ENCODE results near the gene TELO2.

The TELO2 gene

GRCh38 chr16:1503110-1503955 lies 10.2 kb downstream of the TELO2 start:
- Histone ChIP-seq H3K9me3 (ENCODE audit: insufficient read depth, low read depth, low read length) (peaks cover 11% of the 10 kb centered on the region), H3K23ac (ENCODE audit: low read length) (no peak overlapping the region), H3K9ac (ENCODE audit: low read length) (no peak overlapping the region), H2AFZ (ENCODE audit: insufficient read depth, low read length, poor library complexity) (no peak overlapping the region), H4K12ac (ENCODE audit: low read depth, low read length) (no peak overlapping the region), H3K27me3 (ENCODE audit: insufficient read depth, low read length) (no peaks in the 10 kb centered on the region), H3K4me1 (ENCODE audit: control insufficient read depth in 1 of 2, insufficient read depth in 2 of 2, low read length in 2 of 2) (no peaks in the 10 kb centered on the region), H2BK5ac (ENCODE audit: low read depth, low read length, poor library complexity) (no peak overlapping the region), H2BK120ac (ENCODE audit: insufficient read depth, low read length, poor library complexity) (no peak overlapping the region), H3K27ac (ENCODE audit: low read depth, low read length) (no peak overlapping the region), H4K91ac (ENCODE audit: low read depth, low read length) (no peak overlapping the region), H4K8ac (ENCODE audit: low read depth, low read length) (no peak overlapping the region), H3K14ac (ENCODE audit: low read length) (no peak overlapping the region), H3K79me2 (ENCODE audit: control insufficient read depth, insufficient read depth, low read length, poor library complexity) (no peaks in the 10 kb centered on the region), H2AK5ac (ENCODE audit: low read length) (no peak overlapping the region), H3K36me3 (ENCODE audit: control insufficient read depth in 1 of 2, insufficient read depth in 2 of 2, low read length in 2 of 2) (peaks cover 81 to 83% of the 10 kb centered on the region in 2 experiments), H3K18ac (ENCODE audit: low read length) (no peak overlapping the region), H3K4me3 (ENCODE audit: low read depth, low read length) (no peak overlapping the region), H3K4me2 (ENCODE audit: low read length) (no peak overlapping the region), H3K79me1 (ENCODE audit: low read length) (no peaks in the 10 kb centered on the region), H3K4ac (ENCODE audit: low read depth, low read length) (no peak overlapping the region), H2BK12ac (ENCODE audit: low read length) (no peak overlapping the region)
- WGBS (ENCODE audit: extremely low coverage, insufficient coverage, insufficient read length), result no CpG with 5 or more reads among the region's 37 CpGs
- no peak for DNase-seq

DNA sequence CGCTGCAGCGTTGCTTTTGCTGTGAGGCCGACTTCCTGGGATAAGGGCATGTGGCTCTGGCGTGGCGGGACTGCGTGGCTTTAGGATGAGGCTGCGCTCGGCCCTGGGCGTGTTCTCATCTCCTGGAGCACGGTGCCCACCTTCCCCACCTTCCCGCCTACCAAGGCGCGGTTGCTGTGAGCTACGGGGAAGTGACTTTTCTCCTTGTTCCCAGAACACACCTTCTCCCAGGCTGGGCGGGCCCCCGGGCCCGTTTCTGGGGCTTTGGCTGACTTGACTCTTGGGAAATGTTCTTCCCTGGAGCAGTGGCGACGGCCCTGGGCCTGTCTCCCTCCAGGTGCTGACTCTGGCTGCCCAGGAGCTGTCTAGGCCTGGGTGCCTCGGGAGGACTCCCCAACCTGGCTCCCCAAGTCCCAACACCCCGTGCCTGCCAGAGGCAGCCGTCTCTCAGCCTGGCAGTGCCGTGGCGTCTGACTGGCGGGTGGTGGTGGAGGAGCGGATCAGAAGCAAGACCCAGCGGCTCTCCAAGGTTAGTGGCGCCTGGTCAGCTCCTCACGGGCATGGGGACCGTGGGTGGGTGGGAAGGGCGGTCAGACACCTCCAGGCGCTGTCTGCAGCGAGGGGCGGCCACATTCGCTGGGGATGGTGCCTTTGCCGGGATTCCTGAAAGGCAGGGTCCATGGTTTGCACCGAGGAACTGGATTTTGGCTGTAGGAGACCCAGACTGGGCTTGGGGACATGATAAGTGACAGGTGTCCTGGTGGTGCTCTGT lies 12.1 kb downstream of the TELO2 start:
- Histone ChIP-seq H3K4me1 (ENCODE audit: control insufficient read depth in 1 of 2, insufficient read depth in 2 of 2, low read length in 2 of 2) (no peaks in the 10 kb centered on the region), H2AK5ac (ENCODE audit: low read length) (no peak overlapping the region), H3K4me2 (ENCODE audit: low read length) (no peak overlapping the region), H3K23ac (ENCODE audit: low read length) (no peak overlapping the region), H3K9me3 (ENCODE audit: insufficient read depth, low read depth, low read length) (peaks cover 10% of the 10 kb centered on the region), H3K14ac (ENCODE audit: low read length) (no peak overlapping the region), H2BK12ac (ENCODE audit: low read length) (no peak overlapping the region), H3K4me3 (ENCODE audit: low read depth, low read length) (no peak overlapping the region), H3K4ac (ENCODE audit: low read depth, low read length) (no peak overlapping the region), H3K27me3 (ENCODE audit: insufficient read depth, low read length) (no peaks in the 10 kb centered on the region), H3K27ac (ENCODE audit: low read depth, low read length) (no peak overlapping the region), H3K36me3 (ENCODE audit: control insufficient read depth in 1 of 2, insufficient read depth in 2 of 2, low read length in 2 of 2) (peaks cover 84 to 86% of the 10 kb centered on the region in 2 experiments), H2BK120ac (ENCODE audit: insufficient read depth, low read length, poor library complexity) (no peak overlapping the region), H3K79me2 (ENCODE audit: control insufficient read depth, insufficient read depth, low read length, poor library complexity) (no peaks in the 10 kb centered on the region), H3K9ac (ENCODE audit: low read length) (no peak overlapping the region), H2AFZ (ENCODE audit: insufficient read depth, low read length, poor library complexity) (no peak overlapping the region), H4K12ac (ENCODE audit: low read depth, low read length) (no peak overlapping the region), H4K8ac (ENCODE audit: low read depth, low read length) (no peak overlapping the region), H3K18ac (ENCODE audit: low read length) (no peak overlapping the region), H4K91ac (ENCODE audit: low read depth, low read length) (no peak overlapping the region), H2BK5ac (ENCODE audit: low read depth, low read length, poor library complexity) (no peak overlapping the region), H3K79me1 (ENCODE audit: low read length) (no peaks in the 10 kb centered on the region)
- DNase-seq, result no peak
- no CpG with 5 or more reads among the region's 37 CpGs for WGBS (ENCODE audit: extremely low coverage, insufficient coverage, insufficient read length)

- Histone ChIP-seq H3K14ac (ENCODE audit: low read length) (no peak overlapping the region), H3K27me3 (ENCODE audit: insufficient read depth, low read length) (no peaks in the 10 kb centered on the region), H3K18ac (ENCODE audit: low read length) (no peak overlapping the region), H4K91ac (ENCODE audit: low read depth, low read length) (no peak overlapping the region), H3K4ac (ENCODE audit: low read depth, low read length) (no peak overlapping the region), H3K9ac (ENCODE audit: low read length) (no peak overlapping the region), H3K36me3 (ENCODE audit: control insufficient read depth in 1 of 2, insufficient read depth in 2 of 2, low read length in 2 of 2) (peaks cover 80 to 85% of the 10 kb centered on the region in 2 experiments), H3K4me3 (ENCODE audit: low read depth, low read length) (no peak overlapping the region), H2AFZ (ENCODE audit: insufficient read depth, low read length, poor library complexity) (no peak overlapping the region), H3K23ac (ENCODE audit: low read length) (no peak overlapping the region), H3K79me1 (ENCODE audit: low read length) (no peaks in the 10 kb centered on the region), H2AK5ac (ENCODE audit: low read length) (no peak overlapping the region), H3K9me3 (ENCODE audit: insufficient read depth, low read depth, low read length) (peaks cover 8% of the 10 kb centered on the region), H2BK12ac (ENCODE audit: low read length) (no peak overlapping the region), H3K4me1 (ENCODE audit: control insufficient read depth in 1 of 2, insufficient read depth in 2 of 2, low read length in 2 of 2) (no peaks in the 10 kb centered on the region), H2BK120ac (ENCODE audit: insufficient read depth, low read length, poor library complexity) (no peak overlapping the region), H3K4me2 (ENCODE audit: low read length) (no peak overlapping the region), H4K12ac (ENCODE audit: low read depth, low read length) (no peak overlapping the region), H3K79me2 (ENCODE audit: control insufficient read depth, insufficient read depth, low read length, poor library complexity) (no peaks in the 10 kb centered on the region), H3K27ac (ENCODE audit: low read depth, low read length) (no peak overlapping the region), H4K8ac (ENCODE audit: low read depth, low read length) (no peak overlapping the region), H2BK5ac (ENCODE audit: low read depth, low read length, poor library complexity) (no peak overlapping the region)
- no peak for DNase-seq
- no CpG with 5 or more reads among the region's 22 CpGs for WGBS (ENCODE audit: extremely low coverage, insufficient coverage, insufficient read length)
These were observed 12.8 kb downstream of the TELO2 start for GRCh38 chr16:1505912-1506311.

DNA sequence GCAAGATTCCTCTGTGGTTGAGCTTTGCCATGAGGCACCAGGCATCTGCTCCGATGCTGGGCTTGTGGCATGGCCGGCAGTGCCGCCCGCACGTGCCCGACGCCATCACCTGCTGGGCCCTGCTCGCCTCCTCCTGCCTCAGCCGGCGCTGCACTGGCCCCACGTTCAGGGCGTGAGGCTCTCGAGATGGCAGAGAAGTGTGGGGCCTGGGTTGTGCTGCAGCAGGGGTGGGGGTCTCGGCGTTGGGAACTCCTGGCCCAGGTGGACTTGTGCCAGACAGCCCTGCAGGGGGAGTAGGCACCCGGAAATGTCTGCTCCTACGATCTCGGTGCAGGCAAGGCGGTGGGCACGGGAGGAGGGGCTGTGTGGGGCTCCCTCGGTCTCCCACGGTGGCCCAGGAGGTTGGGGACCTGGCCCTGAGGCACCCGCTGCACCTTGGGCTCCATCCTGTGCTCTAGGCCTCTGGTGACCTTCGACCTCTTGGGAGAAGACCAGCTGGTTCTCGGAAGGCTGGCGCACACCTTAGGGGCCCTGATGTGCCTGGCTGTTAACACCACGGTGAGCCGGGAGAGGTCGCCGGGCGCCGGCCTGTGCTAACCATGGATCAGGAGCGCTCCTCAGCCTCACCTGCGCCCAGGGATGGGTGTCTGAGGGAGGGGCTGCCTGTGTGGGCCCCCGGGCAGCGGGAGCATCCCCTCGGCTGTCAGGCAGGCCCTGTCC lies 13.5 kb downstream of the TELO2 start:
- Histone ChIP-seq H2BK12ac (ENCODE audit: low read length) (no peak overlapping the region), H3K9ac (ENCODE audit: low read length) (no peak overlapping the region), H3K18ac (ENCODE audit: low read length) (no peak overlapping the region), H4K8ac (ENCODE audit: low read depth, low read length) (no peak overlapping the region), H2BK120ac (ENCODE audit: insufficient read depth, low read length, poor library complexity) (no peak overlapping the region), H3K79me2 (ENCODE audit: control insufficient read depth, insufficient read depth, low read length, poor library complexity) (no peaks in the 10 kb centered on the region), H3K9me3 (ENCODE audit: insufficient read depth, low read depth, low read length) (peaks cover 8% of the 10 kb centered on the region), H3K14ac (ENCODE audit: low read length) (no peak overlapping the region), H3K4me3 (ENCODE audit: low read depth, low read length) (no peak overlapping the region), H3K23ac (ENCODE audit: low read length) (no peak overlapping the region), H3K4me2 (ENCODE audit: low read length) (no peak overlapping the region), H2AK5ac (ENCODE audit: low read length) (no peak overlapping the region), H3K79me1 (ENCODE audit: low read length) (no peaks in the 10 kb centered on the region), H3K36me3 (ENCODE audit: control insufficient read depth in 1 of 2, insufficient read depth in 2 of 2, low read length in 2 of 2) (peaks cover 76 to 81% of the 10 kb centered on the region in 2 experiments), H4K12ac (ENCODE audit: low read depth, low read length) (no peak overlapping the region), H3K4me1 (ENCODE audit: control insufficient read depth in 1 of 2, insufficient read depth in 2 of 2, low read length in 2 of 2) (no peaks in the 10 kb centered on the region), H3K27ac (ENCODE audit: low read depth, low read length) (no peak overlapping the region), H2BK5ac (ENCODE audit: low read depth, low read length, poor library complexity) (no peak overlapping the region), H3K27me3 (ENCODE audit: insufficient read depth, low read length) (no peaks in the 10 kb centered on the region), H2AFZ (ENCODE audit: insufficient read depth, low read length, poor library complexity) (no peak overlapping the region), H4K91ac (ENCODE audit: low read depth, low read length) (no peak overlapping the region), H3K4ac (ENCODE audit: low read depth, low read length) (no peak overlapping the region)
- WGBS (ENCODE audit: extremely low coverage, insufficient coverage, insufficient read length), result no CpG with 5 or more reads among the region's 37 CpGs
- no peak for DNase-seq
